Stimulated activated memory B cell treated with anti-CD40 and anti-IgM and Interleukin-4, amounts not matched to agents 10 μg/mL and 1 μg/mL and 100 μg/mL, for 72 hours (primary cell): ENCODE measurements around the gene DDX1.

Experiments used
- ATAC-seq: fragments of 150-1000 bp; cut with Tn5 transposase; 2 replicates; pipeline ENCODE4 v1.10.0; 2021
- H3K27ac Mint-ChIP-seq: one replicate; pipeline ENCODE4 v1.8.0; 2022; ENCODE audit warnings: mild to moderate bottlenecking, mixed read lengths
- H3K27me3 Mint-ChIP-seq: one replicate; pipeline ENCODE4 v1.8.0; 2022; ENCODE audit warnings: mixed read lengths
- H3K36me3 Mint-ChIP-seq: one replicate; pipeline ENCODE4 v1.8.0; 2022; ENCODE audit warnings: mixed read lengths
- H3K4me1 Mint-ChIP-seq: one replicate; pipeline ENCODE4 v1.8.0; 2022; ENCODE audit warnings: mixed read lengths
- H3K4me3 Mint-ChIP-seq: one replicate; pipeline ENCODE4 v1.8.0; 2022; ENCODE audit warnings: mild to moderate bottlenecking, moderate library complexity, mixed read lengths
- H3K9me3 Mint-ChIP-seq: one replicate; pipeline ENCODE4 v1.8.0; 2022; ENCODE audit warnings: mixed read lengths

The DDX1 gene

DNA sequence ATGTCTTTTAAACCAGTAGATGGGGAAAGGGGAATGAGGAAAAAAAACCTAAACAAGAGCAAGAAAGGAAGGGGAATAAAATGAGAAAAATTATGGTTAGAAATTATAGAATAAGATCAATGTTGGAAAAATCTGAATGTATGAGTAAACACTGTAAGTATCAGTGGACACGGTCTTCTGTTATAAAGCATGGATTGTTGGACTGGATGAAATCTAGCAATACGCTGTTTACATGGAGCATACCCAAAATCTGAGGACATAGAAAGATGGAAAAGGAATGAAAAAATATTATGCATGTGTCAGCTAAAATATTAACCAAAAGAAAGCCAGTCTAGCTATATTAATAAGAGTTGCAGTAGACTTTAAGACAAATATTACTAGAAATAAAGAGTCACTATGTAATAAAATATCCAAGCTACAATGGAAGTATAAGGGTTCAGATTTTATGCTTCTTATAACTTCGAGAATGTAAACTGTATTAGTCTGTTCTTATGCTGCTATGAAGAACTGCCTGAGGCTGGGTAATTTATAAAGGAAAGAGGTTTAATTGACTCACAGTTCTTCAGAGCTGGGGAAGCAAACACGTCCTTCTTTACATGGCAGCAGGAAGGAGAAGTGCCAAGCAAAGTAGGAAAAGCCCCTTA lies 32.4 kb downstream of the DDX1 start:
- no peak overlapping the region for H3K27ac Mint-ChIP-seq

DNA sequence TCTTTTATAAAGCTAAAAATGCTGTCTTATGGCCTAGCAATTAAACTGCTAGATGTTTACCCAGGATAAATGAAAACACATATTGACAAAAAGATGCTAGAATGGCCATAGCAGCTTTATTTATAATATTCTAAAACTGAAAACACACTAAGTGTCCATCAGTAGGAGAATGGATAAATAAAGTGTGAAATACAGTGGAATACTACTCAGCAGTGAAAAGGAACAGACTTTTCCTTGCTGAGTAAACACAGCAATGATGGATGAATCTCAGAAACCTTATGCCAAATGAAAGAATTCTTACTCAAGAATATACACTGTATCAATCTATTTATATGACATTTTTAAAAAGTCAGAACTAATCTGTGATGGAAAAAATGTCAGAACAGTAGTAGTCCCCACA lies 33.2 kb downstream of the DDX1 start:
- peaks cover 58% of the 10 kb centered on the region for H3K36me3 Mint-ChIP-seq
- no peak overlapping the region for H3K4me3 Mint-ChIP-seq
- ATAC-seq, result no peak
- H3K27me3 Mint-ChIP-seq, result no peaks in the 10 kb centered on the region
- H3K4me1 Mint-ChIP-seq, result no peaks in the 10 kb centered on the region
- no peak overlapping the region for H3K27ac Mint-ChIP-seq
- peaks cover 9% of the 10 kb centered on the region for H3K9me3 Mint-ChIP-seq

More for the DNA sequence above, 32.4 kb downstream of the DDX1 start:
- Mint-ChIP-seq H3K36me3 (peaks cover 61% of the 10 kb centered on the region), H3K4me3 (no peak overlapping the region), H3K4me1 (no peaks in the 10 kb centered on the region), H3K9me3 (peaks cover 9% of the 10 kb centered on the region), H3K27me3 (no peaks in the 10 kb centered on the region)
- ATAC-seq, result no peak

DNA sequence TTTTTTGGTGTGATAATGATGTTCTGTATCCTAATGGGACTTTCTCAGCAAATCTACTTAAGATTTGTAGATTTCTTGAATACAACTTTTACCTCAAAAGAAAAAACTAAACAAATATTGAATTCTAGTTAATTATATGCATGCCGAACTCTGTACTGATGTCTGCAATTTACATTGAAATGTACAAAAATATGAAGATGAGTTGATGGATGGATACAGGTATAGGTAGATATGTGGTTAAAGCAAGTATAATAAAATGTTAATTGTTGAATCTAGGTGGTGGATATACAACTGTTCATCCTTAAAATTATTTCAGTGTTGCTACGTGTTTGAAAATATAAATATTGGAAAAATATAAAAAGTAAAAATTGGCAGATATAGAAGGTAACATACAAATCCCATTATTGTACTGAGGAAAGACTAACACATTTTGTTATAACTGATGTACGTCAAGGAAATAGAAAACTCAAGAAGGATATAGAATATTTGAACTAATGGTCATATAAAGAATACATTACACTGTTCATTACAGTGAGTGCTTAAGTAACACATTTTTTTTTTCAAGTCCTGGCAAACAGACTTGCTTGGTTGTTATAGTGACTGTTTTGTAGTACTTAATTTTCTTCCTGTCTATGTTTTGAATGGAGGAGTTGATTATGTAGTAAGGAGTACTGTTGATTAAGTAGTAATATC lies 33.8 kb downstream of the DDX1 start:
- Mint-ChIP-seq H3K27me3 (no peaks in the 10 kb centered on the region), H3K4me3 (no peak overlapping the region), H3K4me1 (no peaks in the 10 kb centered on the region), H3K9me3 (peaks cover 9% of the 10 kb centered on the region), H3K36me3 (peaks cover 63% of the 10 kb centered on the region), H3K27ac (no peak overlapping the region)
- no peak for ATAC-seq

DNA sequence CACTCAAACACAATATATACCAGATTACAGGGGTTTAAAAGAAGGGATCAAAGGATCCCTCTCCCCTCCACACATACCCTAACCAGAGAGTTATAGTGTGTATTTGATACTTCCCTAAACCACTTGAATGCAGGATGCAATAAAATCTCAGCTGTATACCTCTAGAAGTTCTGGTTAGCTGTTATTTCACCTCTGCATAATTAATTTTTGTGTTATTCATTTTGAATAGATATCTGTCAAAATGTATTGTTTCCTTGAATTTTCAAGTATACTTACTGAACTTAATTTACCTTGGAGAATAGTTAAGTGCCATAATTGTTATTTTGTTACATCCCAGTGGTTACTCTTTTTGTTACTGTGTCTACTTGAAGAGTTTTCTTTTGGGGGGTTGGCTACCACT lies 34.5 kb downstream of the DDX1 start:
- ATAC-seq, result no peak
- no peak overlapping the region for H3K4me3 Mint-ChIP-seq

DNA sequence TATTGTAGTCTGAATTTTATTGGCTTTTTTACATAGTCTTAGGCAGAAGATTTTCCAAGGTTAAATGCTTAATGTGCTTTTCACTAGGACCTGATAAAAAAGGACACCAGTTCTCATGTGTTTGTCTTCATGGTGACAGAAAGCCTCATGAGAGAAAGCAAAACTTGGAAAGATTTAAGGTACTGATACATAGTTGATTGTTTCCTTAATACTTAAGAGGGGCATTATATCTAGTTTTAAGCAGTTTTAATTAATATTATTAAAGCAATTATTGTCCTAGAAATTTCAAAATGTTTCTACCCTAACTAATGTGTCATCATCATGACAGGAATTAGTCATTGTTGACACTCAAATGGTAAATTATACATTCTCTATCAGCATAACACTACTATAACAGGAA lies 35.3 kb downstream of the DDX1 start:
- H3K4me3 Mint-ChIP-seq, result no peak overlapping the region
- no peak for ATAC-seq
- H3K4me1 Mint-ChIP-seq, result no peaks in the 10 kb centered on the region
- peaks cover 9% of the 10 kb centered on the region for H3K9me3 Mint-ChIP-seq
- H3K27ac Mint-ChIP-seq, result no peak overlapping the region
- no peaks in the 10 kb centered on the region for H3K27me3 Mint-ChIP-seq
- H3K36me3 Mint-ChIP-seq, result peaks cover 64% of the 10 kb centered on the region

More for the DNA sequence above, 34.5 kb downstream of the DDX1 start:
- Mint-ChIP-seq H3K9me3 (peaks cover 9% of the 10 kb centered on the region), H3K4me1 (no peaks in the 10 kb centered on the region), H3K27ac (no peak overlapping the region), H3K36me3 (peaks cover 63% of the 10 kb centered on the region), H3K27me3 (no peaks in the 10 kb centered on the region)

DNA sequence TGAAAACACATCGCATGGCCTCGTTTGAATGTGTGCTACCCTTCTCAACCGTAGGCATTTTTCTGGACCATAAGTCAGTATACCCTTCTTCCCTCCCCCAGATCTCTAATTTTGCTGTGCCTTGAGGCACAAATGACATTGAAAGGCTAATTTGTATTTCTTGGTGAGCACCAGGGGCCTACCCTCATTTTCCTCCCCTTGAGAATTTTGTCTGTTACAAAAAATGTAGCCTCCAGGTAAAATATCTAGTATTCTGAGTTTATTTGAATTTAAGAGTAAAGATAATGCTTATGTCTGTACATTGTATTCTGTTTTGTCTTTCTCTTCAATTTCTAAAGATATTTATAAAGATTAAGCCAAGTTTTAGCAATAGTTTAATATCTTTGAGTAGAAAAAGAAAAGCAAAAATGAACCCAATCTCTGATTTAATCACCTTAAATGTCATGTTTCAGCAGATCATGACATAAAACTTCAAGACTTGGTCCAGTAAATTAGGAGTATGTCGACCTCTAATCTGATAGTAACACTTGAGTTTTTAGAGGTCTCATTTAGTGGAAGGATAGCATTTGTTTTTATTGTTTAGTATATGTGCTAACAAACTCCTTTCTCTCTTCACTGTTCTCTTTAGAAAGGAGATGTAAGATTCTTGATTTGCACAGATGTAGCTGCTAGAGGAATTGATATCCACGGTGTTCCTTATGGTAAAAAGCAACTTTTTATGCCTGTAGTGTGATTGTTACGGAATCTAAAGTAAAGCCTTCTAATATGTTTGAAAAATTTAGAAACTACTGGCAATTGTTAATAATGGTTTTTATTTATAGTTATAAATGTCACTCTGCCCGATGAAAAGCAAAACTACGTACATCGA lies 36.4 kb downstream of the DDX1 start:
- Mint-ChIP-seq H3K36me3 (peaks cover 64% of the 10 kb centered on the region), H3K9me3 (peaks cover 9% of the 10 kb centered on the region)

DNA sequence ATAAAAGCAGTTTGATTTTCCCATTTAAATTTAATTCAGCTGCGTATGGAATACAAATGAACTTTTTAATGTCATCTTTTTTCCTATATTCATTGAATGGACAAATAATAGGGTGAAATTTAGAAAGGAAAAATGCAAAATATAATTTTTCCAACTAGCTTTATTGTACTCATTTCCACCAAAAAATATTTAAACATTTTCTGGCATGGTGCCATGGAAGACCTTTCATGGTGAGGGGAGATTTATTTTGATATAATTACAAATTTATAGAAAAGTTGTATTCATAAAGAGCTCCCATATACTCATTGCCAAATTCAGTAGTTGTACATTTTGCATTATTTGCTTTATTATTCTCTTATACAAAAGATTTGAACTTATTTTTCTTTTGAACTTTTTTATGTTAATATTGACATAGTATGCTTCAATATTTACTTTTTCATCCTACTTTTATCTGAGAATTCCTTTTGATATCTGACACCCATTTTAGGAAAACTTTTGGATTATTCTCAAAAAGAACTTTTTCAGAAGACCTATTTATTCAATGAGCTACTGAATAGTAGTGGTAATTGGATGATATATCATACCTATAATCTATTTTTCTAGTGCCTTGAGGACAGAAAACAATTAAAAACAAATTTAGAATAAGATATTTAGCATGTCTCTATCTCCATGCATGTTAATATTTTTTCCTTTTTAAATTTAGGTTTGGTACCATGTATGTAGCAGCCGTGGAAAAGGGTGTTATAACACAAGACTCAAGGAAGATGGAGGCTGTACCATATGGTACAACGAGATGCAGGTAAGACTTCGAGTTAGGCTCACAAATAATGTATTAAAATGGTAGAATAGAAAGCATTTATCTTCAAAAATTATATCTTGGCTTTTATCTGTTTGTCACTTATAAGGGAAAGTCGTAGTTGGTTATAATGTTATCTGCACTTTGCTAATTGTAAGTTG lies 37.5 kb downstream of the DDX1 start:
- no peak for ATAC-seq
- Mint-ChIP-seq H3K9me3 (peaks cover 3% of the 10 kb centered on the region), H3K27me3 (no peaks in the 10 kb centered on the region), H3K27ac (no peak overlapping the region), H3K36me3 (peaks cover 56% of the 10 kb centered on the region), H3K4me1 (no peaks in the 10 kb centered on the region), H3K4me3 (no peak overlapping the region)

More for the DNA sequence above, 36.4 kb downstream of the DDX1 start:
- Mint-ChIP-seq H3K4me3 (no peak overlapping the region), H3K27ac (no peak overlapping the region), H3K27me3 (no peaks in the 10 kb centered on the region), H3K4me1 (no peaks in the 10 kb centered on the region)
- no peak for ATAC-seq

DNA sequence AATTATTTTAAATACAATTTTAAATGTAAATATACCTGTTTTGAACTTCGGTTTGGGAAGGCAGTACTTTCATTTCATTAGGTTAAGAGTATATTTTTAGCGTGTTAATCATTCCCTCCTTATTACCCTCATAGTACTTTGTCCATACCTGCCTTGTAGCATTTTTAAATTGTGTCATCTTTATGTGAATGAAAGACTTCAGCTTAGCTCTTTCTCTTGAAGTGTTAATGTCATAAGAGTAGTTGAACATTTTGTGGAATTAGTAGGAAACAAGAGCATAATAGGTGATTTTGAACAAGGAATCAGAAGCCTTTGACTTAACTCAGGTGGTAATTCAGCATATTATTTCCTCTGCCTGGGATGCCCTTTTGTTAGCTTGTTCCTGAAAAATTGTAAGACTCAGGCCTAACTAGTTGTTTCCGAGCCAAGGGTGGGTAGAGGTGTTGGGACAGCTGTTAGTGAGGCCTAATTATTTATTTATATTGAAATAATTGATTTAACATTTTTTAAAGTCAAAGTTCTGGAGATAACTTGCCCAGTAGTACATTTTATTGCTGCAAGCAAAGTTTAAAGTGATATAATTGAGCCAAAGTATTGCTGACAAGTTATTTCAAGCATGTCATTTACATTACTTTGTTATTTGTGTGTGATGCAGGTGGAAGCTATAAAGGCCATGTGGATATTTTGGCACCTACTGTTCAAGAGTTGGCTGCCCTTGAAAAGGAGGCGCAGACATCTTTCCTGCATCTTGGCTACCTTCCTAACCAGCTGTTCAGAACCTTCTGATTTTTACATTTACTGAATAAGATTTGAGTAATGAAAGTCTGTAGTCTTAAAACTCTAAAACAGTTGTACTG lies 38.7 kb downstream of the DDX1 start:
- no peak for ATAC-seq
- Mint-ChIP-seq H3K4me1 (no peaks in the 10 kb centered on the region), H3K9me3 (no peaks in the 10 kb centered on the region), H3K27ac (no peak overlapping the region), H3K36me3 (peaks cover 44% of the 10 kb centered on the region), H3K4me3 (no peak overlapping the region), H3K27me3 (no peaks in the 10 kb centered on the region)

DNA sequence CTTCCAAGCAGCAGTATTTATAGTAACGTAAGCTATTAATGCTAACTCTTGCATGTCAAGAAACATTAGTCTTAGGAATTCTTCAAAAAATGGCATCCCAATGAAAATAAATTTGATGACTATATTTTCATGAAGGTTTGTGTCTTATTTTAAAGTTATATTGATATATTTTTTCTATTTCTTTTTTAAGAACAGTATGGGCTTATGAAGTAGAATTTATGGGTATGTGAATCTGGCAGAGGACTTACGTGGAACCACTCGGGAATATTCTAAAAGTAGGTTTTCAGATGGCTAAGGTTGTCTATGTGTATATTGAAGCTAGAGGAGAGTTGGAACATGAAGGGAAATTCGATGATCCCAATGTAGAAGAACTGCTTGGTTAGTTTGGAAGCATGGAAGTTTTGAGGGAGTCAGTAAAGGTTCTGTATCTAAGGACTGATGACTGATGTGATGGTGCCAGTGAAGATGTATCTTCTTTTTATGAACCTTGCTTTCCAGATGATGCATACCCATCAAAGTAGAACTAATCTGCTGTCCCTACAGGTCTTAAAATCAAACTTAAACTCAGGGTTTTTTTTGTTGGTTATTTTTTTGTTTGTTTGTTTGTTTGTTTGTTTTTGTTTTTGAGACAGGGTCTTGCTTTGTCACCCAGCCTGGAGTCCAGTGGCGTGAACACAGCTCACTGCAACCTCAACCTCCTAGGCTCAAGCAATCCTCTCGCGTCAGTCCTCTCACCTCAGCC lies 39.5 kb downstream of the DDX1 start:
- Mint-ChIP-seq H3K4me1 (no peaks in the 10 kb centered on the region), H3K4me3 (no peak overlapping the region), H3K27me3 (no peaks in the 10 kb centered on the region), H3K36me3 (peaks cover 36% of the 10 kb centered on the region), H3K27ac (no peak overlapping the region), H3K9me3 (no peaks in the 10 kb centered on the region)
- no peak for ATAC-seq

DNA sequence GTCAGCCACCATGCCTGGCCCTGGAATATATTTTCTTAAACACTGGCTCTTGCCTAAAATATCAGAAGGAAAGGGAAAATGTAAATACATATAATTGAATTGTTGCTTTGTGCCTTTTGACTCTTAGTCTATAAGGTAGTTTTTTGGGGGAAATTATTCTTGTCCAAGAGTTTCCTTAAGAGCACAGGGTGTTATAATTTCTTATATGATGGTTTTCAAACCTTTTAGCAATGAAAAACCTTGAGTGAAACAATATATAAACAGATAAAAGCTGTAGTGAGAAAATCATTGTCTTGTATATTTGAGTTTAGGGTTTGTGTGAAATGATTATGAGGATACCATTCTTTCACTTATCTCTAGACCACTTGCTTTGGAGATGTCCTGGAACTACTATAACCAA lies 40.2 kb downstream of the DDX1 start:
- Mint-ChIP-seq H3K4me1 (no peaks in the 10 kb centered on the region), H3K9me3 (no peaks in the 10 kb centered on the region), H3K27ac (no peak overlapping the region), H3K36me3 (peaks cover 32% of the 10 kb centered on the region), H3K27me3 (no peaks in the 10 kb centered on the region), H3K4me3 (no peak overlapping the region)
- ATAC-seq, result no peak

DNA sequence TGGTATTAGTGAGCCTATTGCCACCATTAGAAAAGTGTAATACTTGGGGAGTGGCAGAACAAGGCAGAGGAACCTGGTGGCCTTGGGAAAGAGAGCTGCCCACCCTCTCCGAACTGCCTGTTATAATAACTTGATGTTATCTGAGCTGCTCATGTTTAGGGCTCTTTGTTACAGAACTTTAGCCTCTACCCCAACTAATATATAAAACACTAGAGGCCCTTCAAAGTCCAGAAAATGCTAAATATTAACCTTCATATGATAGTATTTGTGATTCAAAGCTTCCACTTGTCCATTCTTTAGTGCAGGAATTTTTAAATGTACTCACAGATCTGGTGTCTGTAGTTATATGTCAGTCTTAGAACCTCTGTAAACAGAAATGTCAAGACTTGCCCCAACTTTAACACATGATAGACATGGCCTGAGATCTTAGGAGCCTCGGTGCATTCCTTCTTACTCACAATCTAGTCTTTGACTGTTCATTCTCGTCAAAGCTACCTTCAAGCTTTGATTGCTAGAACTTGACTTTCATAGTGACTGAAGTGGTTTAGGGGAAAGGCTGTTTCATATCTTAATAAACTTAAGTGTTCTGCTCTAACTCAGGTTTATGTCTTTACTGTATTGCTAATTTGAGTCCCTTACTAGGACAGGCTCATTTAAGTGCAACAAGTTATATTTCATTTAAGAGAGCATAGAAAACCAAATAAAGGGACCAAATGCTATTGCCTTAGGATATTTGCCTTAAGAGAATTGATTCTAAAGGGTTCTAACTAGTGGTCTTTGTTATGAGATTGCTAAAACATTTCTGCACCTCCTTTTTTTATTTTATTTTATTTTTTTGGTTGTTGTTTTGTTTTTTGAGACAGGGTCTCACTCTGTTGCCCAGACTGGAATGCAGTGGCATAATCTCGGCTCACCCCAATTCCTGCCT lies 41.6 kb downstream of the DDX1 start:
- ATAC-seq, result no peak
- peaks cover 32% of the 10 kb centered on the region for H3K36me3 Mint-ChIP-seq
- H3K4me3 Mint-ChIP-seq, result no peak overlapping the region
- H3K27me3 Mint-ChIP-seq, result no peaks in the 10 kb centered on the region
- H3K27ac Mint-ChIP-seq, result no peak overlapping the region
- no peaks in the 10 kb centered on the region for H3K9me3 Mint-ChIP-seq
- no peaks in the 10 kb centered on the region for H3K4me1 Mint-ChIP-seq

DNA sequence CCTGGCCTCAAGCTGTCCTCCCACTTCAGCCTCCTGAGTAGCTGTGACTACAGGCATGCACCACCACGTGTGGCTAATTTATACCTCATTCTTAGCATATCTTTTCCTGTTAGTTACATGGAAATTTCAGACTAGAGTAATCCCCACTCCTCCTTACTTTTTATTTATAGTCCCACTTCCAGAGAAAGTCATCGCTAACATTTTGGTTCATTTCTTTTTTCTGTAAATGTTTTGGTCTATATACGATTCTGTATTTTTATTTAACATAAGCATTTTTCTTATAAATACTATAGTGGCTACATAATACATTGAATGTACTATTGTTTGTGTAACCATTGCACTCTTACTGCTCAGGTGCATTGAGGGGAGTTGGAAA lies 42.3 kb downstream of the DDX1 start:
- no peak for ATAC-seq
- Mint-ChIP-seq H3K27me3 (no peaks in the 10 kb centered on the region), H3K27ac (no peak overlapping the region), H3K36me3 (peaks cover 36% of the 10 kb centered on the region), H3K4me3 (no peak overlapping the region), H3K9me3 (no peaks in the 10 kb centered on the region), H3K4me1 (no peaks in the 10 kb centered on the region)
